ENCODE data around the gene DYNLL2. TPM values are rescaled to one million over a fixed set of nuclear protein-coding genes. Genes with fewer than 3 reads are reported as not detected.

The DYNLL2 gene
- total RNA-seq, 1 experiment from 2014 or later, result 24.8 TPM

DNA sequence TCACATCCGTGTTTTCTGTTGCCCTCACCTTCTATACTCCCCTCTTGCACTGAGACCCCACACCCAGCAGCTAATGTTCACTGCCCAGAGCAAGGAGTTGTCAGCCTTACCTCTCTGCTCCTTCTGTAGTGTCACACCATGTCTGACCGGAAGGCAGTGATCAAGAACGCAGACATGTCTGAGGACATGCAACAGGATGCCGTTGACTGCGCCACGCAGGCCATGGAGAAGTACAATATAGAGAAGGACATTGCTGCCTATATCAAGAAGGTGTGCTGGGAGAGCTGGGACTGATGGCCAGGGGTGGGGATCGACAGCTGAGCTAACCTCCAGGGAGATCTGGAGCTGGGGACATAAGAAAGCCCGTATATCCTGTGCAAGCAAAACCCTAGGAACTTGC is 3.7 kb downstream of the DYNLL2 start:
- no TSS peak for BruUV-seq (replicated peaks)
- no peaks in the 10 kb centered on the region for H3K27me3 Mint-ChIP-seq (ENCODE audit: unreplicated experiment)
- peaks cover 8% of the 10 kb centered on the region for H3K4me1 Mint-ChIP-seq (ENCODE audit: low read depth, unreplicated experiment)
- no peak overlapping the region for H3K27ac Mint-ChIP-seq (ENCODE audit: unreplicated experiment)
- no peak overlapping the region for H3K4me3 Mint-ChIP-seq (ENCODE audit: low read depth, unreplicated experiment)
- CTCF ChIA-PET, result no interaction called here
- H3K36me3 Mint-ChIP-seq (ENCODE audit: insufficient read depth, unreplicated experiment), result peaks cover 40% of the 10 kb centered on the region
- intact Hi-C loops (cut with micrococcal nuclease; ENCODE audit: unreplicated experiment), result no loop called here
- DNase-seq, result no peak
- TF ChIP-seq, protein P1, sequence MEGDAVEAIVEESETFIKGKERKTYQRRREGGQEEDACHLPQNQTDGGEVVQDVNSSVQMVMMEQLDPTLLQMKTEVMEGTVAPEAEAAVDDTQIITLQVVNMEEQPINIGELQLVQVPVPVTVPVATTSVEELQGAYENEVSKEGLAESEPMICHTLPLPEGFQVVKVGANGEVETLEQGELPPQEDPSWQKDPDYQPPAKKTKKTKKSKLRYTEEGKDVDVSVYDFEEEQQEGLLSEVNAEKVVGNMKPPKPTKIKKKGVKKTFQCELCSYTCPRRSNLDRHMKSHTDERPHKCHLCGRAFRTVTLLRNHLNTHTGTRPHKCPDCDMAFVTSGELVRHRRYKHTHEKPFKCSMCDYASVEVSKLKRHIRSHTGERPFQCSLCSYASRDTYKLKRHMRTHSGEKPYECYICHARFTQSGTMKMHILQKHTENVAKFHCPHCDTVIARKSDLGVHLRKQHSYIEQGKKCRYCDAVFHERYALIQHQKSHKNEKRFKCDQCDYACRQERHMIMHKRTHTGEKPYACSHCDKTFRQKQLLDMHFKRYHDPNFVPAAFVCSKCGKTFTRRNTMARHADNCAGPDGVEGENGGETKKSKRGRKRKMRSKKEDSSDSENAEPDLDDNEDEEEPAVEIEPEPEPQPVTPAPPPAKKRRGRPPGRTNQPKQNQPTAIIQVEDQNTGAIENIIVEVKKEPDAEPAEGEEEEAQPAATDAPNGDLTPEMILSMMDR (IDR thresholded peaks at IDR 0.05; ENCODE audit: unreplicated experiment), result no peak
- H3K9me3 Mint-ChIP-seq (ENCODE audit: low read depth, unreplicated experiment), result no peaks in the 10 kb centered on the region

DNA sequence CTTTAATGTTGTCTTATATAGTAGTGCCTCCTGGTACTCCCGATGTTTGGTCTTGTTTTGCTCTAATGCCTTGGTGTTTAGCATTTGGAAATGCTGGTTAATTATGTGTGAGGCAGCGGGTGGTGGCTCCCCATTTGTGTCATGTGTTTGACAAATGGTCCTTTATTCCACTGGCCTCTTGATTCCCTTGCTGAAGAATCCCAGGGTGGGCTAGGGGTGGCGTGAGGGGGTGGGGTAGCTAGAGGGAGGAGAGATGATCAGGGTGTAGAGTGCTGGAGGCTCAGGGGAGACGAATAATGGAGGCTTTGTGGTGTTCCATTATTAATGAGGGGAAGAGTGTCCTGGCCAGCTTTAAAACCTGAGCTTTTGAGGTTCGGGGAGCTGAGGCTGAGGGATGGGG is 5.4 kb downstream of the DYNLL2 start:
- BruUV-seq (replicated peaks), result no TSS peak
- no peaks in the 10 kb centered on the region for H3K9me3 Mint-ChIP-seq (ENCODE audit: low read depth, unreplicated experiment)
- H3K36me3 Mint-ChIP-seq (ENCODE audit: insufficient read depth, unreplicated experiment), result peaks cover 30% of the 10 kb centered on the region
- TF ChIP-seq, protein P1 (IDR thresholded peaks at IDR 0.05; ENCODE audit: unreplicated experiment), result no peak
- intact Hi-C loops (cut with micrococcal nuclease; ENCODE audit: unreplicated experiment), result no loop called here
- H3K4me3 Mint-ChIP-seq (ENCODE audit: low read depth, unreplicated experiment), result no peak overlapping the region
- CTCF ChIA-PET, result no interaction called here
- DNase-seq, result no peak
- peaks cover 8% of the 10 kb centered on the region for H3K4me1 Mint-ChIP-seq (ENCODE audit: low read depth, unreplicated experiment)
- H3K27me3 Mint-ChIP-seq (ENCODE audit: unreplicated experiment), result no peaks in the 10 kb centered on the region
- H3K27ac Mint-ChIP-seq (ENCODE audit: unreplicated experiment), result no peak overlapping the region

DNA sequence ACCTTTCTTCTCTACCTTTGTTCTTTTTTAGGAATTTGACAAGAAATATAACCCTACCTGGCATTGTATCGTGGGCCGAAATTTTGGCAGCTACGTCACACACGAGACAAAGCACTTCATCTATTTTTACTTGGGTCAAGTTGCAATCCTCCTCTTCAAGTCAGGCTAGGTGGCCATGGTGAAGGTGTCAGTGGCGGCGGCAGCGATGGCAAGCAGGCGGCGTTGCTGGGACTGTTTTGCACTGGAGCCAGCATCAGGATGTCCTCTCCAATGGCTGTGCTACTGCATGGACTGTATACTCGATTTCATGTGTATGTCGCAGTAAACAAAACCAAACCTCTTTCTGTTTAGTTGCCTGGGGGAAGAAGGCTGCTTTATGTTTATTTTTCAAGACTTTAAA is 5.9 kb downstream of the DYNLL2 start:
- Mint-ChIP-seq H3K27ac (ENCODE audit: unreplicated experiment) (no peak overlapping the region), H3K27me3 (ENCODE audit: unreplicated experiment) (no peaks in the 10 kb centered on the region), H3K4me1 (ENCODE audit: low read depth, unreplicated experiment) (peaks cover 8% of the 10 kb centered on the region), H3K4me3 (ENCODE audit: low read depth, unreplicated experiment) (no peak overlapping the region), H3K9me3 (ENCODE audit: low read depth, unreplicated experiment) (no peaks in the 10 kb centered on the region), H3K36me3 (ENCODE audit: insufficient read depth, unreplicated experiment) (peaks cover 27% of the 10 kb centered on the region)
- no peak for DNase-seq
- no TSS peak for BruUV-seq (replicated peaks)
- TF ChIP-seq, protein P1 (IDR thresholded peaks at IDR 0.05; ENCODE audit: unreplicated experiment), result no peak
- CTCF ChIA-PET, result no interaction called here
- intact Hi-C loops (cut with micrococcal nuclease; ENCODE audit: unreplicated experiment), result no loop called here

DNA sequence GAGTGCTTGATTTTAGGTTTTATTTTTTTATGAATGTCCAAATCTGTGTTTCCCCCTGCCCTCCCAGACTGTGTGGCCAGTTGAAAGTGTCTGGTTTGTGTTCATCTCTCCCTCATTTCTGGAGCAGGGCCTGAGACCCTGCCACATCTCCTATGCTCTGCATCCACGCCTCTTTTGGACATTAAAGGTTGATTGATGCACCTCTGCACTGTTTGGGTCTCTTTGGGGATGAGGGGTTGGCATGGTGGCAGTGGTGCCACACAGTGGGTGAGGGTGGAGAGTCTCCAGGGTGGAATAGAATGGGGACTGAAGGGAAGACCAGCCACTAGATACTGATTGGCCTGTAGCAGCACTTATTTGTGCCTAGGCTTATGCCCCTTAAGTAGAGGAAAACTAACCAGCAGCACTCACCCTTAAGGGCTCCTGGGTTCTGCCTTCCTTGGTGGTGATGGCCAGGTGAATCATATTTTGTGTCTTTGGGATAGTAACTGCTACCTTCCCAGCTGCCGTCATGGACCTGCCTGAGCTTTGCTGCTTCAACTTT is 7.9 kb downstream of the DYNLL2 start:
- BruUV-seq (replicated peaks), result no TSS peak
- peaks cover 20% of the 10 kb centered on the region for H3K36me3 Mint-ChIP-seq (ENCODE audit: insufficient read depth, unreplicated experiment)
- H3K27ac Mint-ChIP-seq (ENCODE audit: unreplicated experiment), result no peak overlapping the region
- peaks cover 8% of the 10 kb centered on the region for H3K4me1 Mint-ChIP-seq (ENCODE audit: low read depth, unreplicated experiment)
- intact Hi-C loops (cut with micrococcal nuclease; ENCODE audit: unreplicated experiment), result no loop called here
- H3K9me3 Mint-ChIP-seq (ENCODE audit: low read depth, unreplicated experiment), result no peaks in the 10 kb centered on the region
- TF ChIP-seq, protein P1 (IDR thresholded peaks at IDR 0.05; ENCODE audit: unreplicated experiment), result no peak
- CTCF ChIA-PET, result no interaction called here
- DNase-seq, result no peak
- H3K27me3 Mint-ChIP-seq (ENCODE audit: unreplicated experiment), result no peaks in the 10 kb centered on the region
- no peak overlapping the region for H3K4me3 Mint-ChIP-seq (ENCODE audit: low read depth, unreplicated experiment)

Data from Calu3 (cell line).